GM21786 (cell line): ENCODE results near the gene CYP3A4.
"Not testable (repeated sequence)": the region's sequence is repeated elsewhere in the genome, so short reads cannot be mapped to it uniquely, and the experiment has no call there.

Experiments used
- ATAC-seq: cut with Tn5 transposase; IDR thresholded peaks from one replicate; pipeline ENCODE4 v1.9.1; 2021; ENCODE audit not compliant: unreplicated experiment

The CYP3A4 gene

GRCh38 chr7:99793443-99793842, 9.5 kb upstream of the CYP3A4 start:
- ATAC-seq: no peak

- no peak for ATAC-seq
These were observed 9.0 kb upstream of the CYP3A4 start for GRCh38 chr7:99792967-99793366.

GRCh38 chr7:99791667-99792369, 7.8 kb upstream of the CYP3A4 start:
- no peak for ATAC-seq

- no peak for ATAC-seq
These were observed 7.0 kb upstream of the CYP3A4 start for GRCh38 chr7:99791021-99791420.

- no peak for ATAC-seq
These were observed 6.4 kb upstream of the CYP3A4 start for GRCh38 chr7:99790407-99790806.

GRCh38 chr7:99789441-99790070, 5.6 kb upstream of the CYP3A4 start:
- no peak for ATAC-seq

- ATAC-seq: no peak
These were observed 4.6 kb upstream of the CYP3A4 start for GRCh38 chr7:99788554-99788953.

- no peak for ATAC-seq
These were observed 2.8 kb upstream of the CYP3A4 start for GRCh38 chr7:99786726-99787335.

- ATAC-seq: not testable (repeated sequence)
These were observed 1.7 kb upstream of the CYP3A4 start for GRCh38 chr7:99785654-99786053.

GRCh38 chr7:99782012-99782953, 1.7 kb downstream of the CYP3A4 start:
- ATAC-seq: no peak

- no peak for ATAC-seq
These were observed 3.4 kb downstream of the CYP3A4 start for GRCh38 chr7:99780588-99780987.

GRCh38 chr7:99779949-99780348, 4.0 kb downstream of the CYP3A4 start:
- ATAC-seq: no peak

- no peak for ATAC-seq
These were observed 5.1 kb downstream of the CYP3A4 start for GRCh38 chr7:99778880-99779279.

- not testable (repeated sequence) for ATAC-seq
These were observed 10.6 kb downstream of the CYP3A4 start for GRCh38 chr7:99773395-99773794.

- ATAC-seq: no peak
These were observed 11.4 kb downstream of the CYP3A4 start for GRCh38 chr7:99772565-99772964.

- ATAC-seq: not testable (repeated sequence)
These were observed 14.5 kb downstream of the CYP3A4 start for GRCh38 chr7:99769494-99769893.

- ATAC-seq: no peak
These were observed 15.5 kb downstream of the CYP3A4 start for GRCh38 chr7:99768471-99768870.

- ATAC-seq: peak; percentile 97
These were observed 16.3 kb downstream of the CYP3A4 start for GRCh38 chr7:99767662-99768061.

- ATAC-seq: no peak
These were observed 17.4 kb downstream of the CYP3A4 start for GRCh38 chr7:99766484-99767099.

GRCh38 chr7:99764478-99764877, 19.5 kb downstream of the CYP3A4 start:
- ATAC-seq: no peak
